Hematopoietic multipotent progenitor cell treated with erythropoietin and hydrocortisone succinate and interleukin-3 and kit ligand, for 17 days (in vitro differentiated cells): ENCODE results near the gene AUTS2.

Experiments used
- DNase-seq: peaks from one replicate; pipeline ENCODE4 v3.0.0-alpha.2; 2015; ENCODE audit warnings: low spot score

Gene AUTS2

DNA sequence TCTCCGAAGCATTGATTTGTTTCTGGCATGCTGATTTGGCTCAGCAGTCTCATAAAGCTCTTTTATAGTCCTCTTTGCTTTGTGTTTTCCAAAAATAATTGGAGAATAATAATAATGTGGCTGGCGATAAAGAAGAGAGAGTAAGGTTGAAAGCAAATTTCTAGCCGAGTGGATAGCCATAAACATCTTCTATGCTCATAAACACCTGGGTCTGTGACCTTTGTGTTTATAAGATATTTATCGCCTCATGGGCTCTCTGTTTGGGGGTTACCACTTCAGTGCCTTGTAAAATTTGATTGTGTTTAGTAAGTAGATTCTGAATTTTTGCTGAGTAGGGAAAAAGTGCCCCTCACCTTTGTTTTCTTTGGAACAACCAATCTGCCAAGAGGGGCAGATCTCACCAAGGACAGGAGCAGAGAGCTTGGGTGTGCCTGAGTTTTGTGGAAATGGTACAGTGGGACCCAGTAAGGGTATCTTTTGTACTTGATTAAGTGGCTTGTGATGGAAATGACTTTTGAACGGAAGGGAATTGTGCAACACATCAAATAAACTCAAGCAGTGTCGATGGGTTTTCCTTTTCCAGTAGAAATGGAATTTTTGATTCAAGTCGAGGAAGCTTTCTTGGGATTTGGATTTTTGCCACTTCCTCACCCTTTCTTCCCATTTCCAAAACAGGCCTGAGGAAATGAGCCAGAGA lies 220.5 kb downstream of the AUTS2 start:
- no peak for DNase-seq

DNA sequence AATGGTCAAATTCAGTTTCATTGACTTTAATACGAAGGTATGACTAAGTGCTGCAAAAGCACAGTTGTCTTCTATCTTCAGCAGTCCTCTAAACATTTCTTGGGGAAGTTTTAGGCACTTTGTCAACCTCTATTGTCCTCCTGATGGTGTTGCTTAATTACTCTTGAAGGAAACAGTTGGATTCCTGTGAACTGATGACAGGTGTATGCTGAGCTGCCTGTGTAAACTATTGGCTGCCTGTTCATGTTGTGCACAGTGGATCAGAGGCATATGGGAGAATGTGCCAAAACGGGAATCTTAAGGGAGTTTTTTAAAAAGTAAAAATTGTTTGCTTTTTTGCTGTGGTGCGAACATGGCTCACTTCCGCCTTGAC lies 221.0 kb downstream of the AUTS2 start:
- no peak for DNase-seq

DNA sequence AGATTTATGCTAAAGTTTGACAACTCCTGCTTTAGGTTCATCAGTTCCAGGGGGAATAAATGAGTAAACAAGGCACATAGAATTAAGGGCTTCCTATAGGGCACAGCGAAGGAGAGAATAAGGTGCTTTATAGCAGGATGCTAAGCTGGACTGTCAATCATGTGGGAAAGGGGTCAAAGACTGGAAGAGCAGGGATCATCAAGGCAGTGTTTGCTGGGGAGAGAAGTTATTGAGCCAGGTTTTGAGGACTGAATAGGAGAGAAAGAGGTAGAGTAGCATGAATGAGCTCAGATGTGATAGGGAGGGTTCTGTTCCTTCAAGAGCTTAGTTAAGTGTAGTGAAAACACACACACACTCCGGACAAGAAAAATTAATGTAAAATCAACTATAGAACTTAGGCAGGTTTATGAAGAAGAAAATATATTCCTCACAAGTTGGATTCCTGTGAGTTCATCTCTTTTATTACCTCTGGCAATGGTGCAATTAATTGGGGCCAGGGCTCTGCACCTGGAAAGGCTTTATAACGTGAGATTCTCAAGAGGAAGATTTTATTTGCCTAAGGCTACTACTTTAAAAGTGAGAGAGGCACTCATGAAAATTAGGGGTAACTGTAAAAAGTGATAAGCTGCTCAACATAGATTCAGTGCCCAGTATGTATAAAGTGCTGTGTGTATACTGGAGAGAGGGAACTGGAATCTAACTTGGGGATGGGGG lies 222.4 kb downstream of the AUTS2 start:
- no peak for DNase-seq

DNA sequence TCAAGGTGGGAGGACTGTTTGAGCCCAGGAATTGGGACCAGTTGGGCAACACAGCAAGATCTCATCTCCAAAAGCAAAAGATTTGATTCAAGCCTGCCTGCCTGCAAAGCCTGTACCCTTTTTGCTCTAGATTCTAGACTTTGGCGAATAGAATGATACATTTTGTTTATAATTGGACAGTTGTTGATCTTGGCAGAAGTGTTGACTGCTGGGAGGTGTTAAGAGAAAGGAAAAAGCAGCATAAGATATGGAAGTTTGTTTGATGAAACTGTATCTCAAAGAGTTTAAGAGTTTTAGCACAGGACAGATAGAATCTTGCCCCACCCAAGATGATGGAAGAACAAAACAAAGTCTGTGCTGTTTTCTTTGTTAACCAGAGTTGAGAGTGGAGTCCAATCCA lies 224.1 kb downstream of the AUTS2 start:
- no peak for DNase-seq

- no peak for DNase-seq
Observed at GRCh38 chr7:69823151-69823744, 225.0 kb downstream of the AUTS2 start.

DNA sequence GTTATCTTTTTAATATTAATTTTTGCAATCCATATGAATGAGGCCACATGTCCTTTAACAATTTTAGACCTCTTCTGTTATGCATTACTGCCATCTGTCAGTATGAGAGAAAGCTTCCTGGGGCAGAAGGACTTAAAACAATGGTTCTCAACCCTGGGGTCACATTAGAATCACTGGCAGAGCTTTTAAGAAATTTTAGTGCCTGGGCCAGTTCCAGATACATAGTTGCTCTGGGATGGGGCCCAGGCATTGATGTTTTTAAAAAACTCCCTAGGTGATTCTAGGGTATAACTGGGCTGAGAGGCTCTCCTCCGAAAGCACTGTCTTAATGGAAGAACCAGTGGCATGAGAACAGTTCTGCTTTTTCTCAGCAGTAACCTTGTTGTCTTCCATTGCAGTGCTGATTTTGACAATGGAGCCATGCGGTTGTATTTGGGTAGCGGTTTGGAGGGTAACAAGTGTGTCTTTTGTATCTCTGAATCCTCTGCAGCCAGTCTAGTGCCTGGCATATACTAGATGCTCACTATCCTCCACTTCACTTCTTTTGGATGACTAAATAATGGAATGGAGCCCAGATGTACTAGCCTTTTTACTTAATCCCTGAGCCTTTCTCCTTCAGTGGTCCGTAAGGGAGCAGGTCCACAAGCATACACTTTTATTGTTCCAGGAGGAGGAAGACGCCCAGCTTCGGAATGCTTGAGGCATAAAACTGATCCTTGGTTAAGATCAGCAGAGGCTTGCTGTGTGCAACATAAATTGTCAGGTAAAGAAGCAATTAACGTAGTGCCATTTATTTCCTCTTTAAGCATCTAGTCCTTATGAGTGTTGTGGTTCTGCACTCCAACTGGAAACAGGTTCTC lies 227.1 kb downstream of the AUTS2 start:
- no peak for DNase-seq

GRCh38 chr7:69826283-69826682 lies 228.0 kb downstream of the AUTS2 start:
- DNase-seq: no peak

DNA sequence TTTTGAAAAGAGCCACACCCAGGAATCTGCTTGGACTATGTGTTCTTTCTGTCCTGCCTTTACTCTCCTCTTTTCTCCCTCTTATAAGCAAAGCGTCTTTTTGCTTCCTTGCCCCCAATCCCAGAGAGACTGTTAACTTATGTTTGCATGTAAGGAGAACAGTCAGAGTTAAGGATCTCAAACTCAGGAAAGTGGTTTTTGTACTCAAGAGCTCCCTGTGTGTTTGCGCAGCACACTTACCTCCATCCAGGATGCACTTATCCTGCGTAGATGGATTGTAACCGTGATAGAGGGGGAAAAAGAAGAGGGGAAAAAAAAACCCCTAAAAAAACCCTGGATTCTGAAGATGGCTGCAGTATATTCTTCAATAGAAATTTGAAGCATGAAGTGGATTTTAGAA lies 228.9 kb downstream of the AUTS2 start:
- no peak for DNase-seq

DNA sequence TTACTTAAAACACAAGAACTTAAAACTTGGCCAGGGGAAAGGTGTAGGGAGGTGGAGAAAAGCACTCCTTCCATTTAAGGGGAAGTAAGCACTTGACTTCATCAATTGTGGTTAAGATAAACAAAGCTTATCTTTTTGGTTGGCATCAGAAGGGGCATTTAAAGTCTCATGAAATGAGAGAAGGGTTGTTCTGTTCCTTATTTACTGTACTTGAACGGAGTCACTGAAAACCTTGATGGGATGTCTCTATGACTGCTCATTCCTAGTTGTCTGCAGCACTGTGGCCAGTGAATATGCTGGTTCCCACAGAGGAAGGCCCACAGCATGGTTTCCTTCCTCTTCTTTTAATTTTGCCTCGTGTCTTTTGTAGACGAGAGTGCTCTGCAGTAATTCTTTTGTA lies 229.3 kb downstream of the AUTS2 start:
- DNase-seq: no peak

DNA sequence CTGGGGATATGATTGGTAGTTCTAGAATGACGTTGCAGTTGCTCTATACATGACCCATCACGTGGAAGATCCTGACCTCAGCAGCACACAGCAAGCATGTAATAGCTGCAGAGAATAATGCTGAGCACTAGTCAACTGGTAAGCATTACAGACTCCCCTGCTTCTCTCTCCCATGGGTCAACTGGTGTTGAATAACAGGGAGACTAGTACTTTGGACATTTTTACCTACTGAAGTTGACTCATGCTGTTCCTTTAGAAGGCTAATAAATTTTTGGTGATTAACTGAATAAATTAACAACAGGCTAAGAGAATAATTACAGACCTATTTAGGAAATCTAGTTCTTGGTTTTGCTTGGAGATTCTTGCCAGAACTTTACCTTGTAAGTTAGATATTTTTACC lies 234.1 kb downstream of the AUTS2 start:
- DNase-seq: no peak

DNA sequence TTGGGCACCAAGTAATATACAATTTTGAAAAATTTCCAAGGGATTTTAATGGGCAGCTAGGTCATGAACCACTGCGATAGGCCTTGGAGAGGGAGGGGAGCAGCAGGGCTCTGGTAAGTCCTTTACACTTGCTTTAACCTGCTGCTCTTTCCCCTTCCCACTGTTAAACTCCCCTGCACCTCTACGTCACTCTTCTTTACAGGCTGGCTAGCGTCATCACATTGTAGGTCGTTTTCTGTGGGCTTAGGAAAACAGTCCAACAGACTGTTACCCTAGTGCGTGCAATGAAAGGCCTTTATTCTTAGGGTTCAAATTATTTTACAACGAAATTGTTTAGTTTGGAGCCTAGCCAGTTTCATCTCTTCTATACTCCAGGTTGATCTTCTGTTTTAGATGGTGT lies 235.7 kb downstream of the AUTS2 start:
- no peak for DNase-seq

GRCh38 chr7:69836702-69837101 lies 238.4 kb downstream of the AUTS2 start:
- DNase-seq: no peak

GRCh38 chr7:69837387-69838068 lies 239.3 kb downstream of the AUTS2 start:
- no peak for DNase-seq

GRCh38 chr7:69839782-69840181 lies 241.5 kb downstream of the AUTS2 start:
- no peak for DNase-seq

DNA sequence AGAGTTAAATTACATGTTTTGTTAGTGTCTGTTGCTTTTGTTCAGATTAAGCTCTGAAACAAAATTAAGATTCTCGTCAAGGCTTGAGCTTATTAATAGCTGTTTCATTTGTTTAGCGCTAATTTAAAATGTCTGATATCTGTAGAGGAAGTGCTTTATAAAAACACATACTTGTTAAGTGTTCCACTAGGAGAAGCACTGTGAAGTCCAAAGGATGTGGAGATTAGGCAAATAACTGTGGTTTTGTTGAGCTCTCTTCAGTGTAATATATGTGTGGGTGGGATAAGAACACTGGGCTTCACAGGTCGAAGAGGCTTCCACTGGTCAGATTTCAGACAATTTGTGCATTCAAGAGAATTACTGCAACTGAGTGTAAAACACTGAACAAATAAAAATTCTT lies 242.0 kb downstream of the AUTS2 start:
- no peak for DNase-seq

DNA sequence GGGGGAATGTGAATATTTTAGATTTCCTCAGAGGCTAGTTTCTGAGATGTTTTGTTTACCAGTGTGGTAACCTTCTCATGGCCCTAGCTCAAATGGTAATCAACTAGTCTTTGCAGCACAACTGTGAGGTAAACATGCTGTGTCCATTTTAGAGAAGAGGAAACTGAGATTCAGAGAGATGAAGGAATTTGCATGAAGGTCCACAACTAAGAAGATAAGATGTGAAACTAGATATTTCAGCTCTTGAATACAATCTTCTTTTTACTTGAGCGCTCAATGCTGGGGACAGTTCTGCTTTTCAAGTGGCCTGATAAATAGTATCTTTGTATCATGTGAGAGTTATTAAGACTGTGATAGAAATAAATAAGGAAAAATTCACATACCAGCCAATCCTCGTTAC lies 245.4 kb downstream of the AUTS2 start:
- no peak for DNase-seq

GRCh38 chr7:69844264-69844868 lies 246.1 kb downstream of the AUTS2 start:
- no peak for DNase-seq

GRCh38 chr7:69845721-69846495 lies 247.6 kb downstream of the AUTS2 start:
- no peak for DNase-seq

DNA sequence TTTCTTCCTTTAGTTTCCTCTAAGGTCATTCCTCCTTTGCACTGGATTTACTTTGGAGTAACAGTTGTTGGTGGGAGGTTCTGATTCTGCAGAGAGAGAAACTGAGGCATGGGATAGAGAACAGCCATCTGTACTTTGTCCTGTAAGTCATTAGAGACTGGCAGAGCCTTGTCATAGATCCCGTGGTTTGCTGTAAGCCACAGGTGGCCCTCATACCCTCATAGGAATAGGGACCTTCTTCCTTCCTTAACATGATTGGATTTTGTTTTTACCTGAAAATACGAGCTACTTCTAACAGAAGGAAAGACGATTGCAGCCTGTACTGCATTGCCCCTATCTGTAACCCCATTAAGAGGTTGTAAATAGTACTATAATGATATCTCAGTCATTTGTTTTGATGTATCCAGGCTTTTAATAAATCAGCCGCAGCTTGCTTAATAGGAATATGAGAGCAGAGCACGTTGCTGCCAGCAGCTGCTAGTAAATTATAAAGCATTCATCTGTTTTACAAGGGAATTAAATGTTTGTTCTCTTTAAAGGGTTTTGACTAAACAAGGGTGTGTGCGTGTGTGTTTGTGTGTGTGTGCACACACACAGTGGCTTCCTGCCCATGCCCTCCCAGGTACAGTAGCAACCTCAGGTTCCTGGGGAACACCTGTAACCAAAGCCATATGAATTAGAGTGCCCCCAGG lies 249.8 kb downstream of the AUTS2 start:
- no peak for DNase-seq

- DNase-seq: no peak
Observed at GRCh38 chr7:69849268-69849667, 251.0 kb downstream of the AUTS2 start.
